HFF-Myc (cell line): Measurements from ENCODE around the gene MACO1.
"Not testable (repeated sequence)": the region's sequence is repeated elsewhere in the genome, so short reads cannot be mapped to it uniquely, and the experiment has no call there.

Experiments
- DNase-seq: peaks from one replicate; pipeline ENCODE4 v3.0.0-alpha.2; 2011; ENCODE audit warnings: low read depth; ENCODE audit errors: extremely low read depth
- H3K4me3 ChIP-seq: replicated peaks from 2 replicates; pipeline ENCODE4 v1.5.1; 2011; ENCODE audit warnings: low read depth, mild to moderate bottlenecking, control low read depth, low read length
- TF ChIP-seq, protein P1 (sequence below): IDR thresholded peaks from 2 replicates; pipeline ENCODE4 v1.5.1; 2012; ENCODE audit warnings: mild to moderate bottlenecking, low read depth, low read length, control low read depth; ENCODE audit errors: missing control alignments

Gene MACO1

DNA sequence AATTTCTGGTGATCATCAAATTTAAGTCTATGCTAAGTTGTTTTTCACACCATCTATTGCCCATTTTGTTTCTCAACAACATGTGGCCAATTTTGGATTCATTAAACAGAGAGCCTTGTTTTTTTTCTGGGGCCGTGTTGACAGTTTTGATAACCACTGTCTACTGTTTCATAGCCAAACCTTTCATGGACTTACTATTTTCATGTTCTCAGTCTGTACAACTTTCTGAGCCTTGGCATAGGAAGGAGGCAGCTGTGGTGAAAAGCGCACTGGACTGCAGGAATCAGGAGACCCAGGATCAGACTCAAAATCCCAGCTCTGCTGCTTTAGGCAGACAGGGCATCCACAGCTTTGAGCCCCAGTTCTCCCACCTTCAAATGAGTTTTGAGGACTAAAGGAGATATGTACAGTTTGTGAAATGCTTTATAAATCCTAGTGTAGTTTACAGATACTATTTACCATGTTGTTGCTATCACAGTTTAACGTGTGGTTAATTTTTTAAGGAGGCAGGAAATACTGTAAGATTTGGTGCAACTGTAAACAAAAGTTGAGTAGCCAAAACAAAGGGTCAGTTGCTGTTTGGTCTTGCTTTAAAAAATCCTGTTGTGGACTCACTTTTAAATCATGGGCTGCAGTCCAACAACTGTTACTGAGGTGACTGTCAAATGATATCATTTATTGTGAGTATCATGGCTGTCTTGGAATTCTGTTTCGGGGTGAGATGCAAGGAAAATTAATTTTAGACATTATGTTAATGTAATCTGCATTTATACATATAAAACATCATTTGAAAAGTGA, 2.9 kb downstream of the MACO1 start:
- no peak for DNase-seq
- TF ChIP-seq, protein P1, sequence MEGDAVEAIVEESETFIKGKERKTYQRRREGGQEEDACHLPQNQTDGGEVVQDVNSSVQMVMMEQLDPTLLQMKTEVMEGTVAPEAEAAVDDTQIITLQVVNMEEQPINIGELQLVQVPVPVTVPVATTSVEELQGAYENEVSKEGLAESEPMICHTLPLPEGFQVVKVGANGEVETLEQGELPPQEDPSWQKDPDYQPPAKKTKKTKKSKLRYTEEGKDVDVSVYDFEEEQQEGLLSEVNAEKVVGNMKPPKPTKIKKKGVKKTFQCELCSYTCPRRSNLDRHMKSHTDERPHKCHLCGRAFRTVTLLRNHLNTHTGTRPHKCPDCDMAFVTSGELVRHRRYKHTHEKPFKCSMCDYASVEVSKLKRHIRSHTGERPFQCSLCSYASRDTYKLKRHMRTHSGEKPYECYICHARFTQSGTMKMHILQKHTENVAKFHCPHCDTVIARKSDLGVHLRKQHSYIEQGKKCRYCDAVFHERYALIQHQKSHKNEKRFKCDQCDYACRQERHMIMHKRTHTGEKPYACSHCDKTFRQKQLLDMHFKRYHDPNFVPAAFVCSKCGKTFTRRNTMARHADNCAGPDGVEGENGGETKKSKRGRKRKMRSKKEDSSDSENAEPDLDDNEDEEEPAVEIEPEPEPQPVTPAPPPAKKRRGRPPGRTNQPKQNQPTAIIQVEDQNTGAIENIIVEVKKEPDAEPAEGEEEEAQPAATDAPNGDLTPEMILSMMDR: no peak
- H3K4me3 ChIP-seq: no peak overlapping the region

DNA sequence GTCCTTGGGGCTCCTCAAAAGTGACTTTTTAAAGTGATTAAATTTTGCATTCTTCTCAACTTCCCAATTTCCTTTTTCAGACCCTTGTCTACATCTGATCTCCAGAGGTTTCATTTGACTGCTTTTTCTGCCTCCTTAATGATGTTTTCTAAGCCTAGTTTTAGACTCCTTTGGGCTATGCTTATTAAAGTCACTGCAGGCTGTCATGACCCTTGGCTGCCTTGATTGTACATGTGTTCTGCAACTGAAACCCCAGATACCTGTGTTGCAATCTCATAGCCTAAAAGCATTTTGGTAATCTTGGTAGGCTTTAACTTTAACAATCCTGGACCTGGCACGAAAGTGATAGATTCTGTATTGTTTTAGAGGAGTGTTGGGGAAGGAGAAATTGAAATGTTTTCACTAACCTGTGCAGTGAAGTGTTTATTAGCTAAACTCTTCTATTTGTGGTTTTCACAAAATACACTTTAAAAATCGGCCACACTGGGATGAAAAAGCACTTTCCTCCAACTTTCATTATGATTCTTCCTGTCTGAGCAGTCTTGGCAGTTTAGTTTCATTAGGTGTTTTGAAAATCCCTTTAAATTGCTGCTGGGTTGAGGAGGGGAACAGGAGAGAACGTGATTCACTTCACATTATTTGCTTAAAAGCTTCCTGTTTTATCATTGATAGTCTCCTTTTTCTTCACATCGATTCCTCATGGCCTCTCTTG, 4.9 kb downstream of the MACO1 start:
- no peak for DNase-seq
- no peak overlapping the region for H3K4me3 ChIP-seq
- TF ChIP-seq, protein P1: no peak

DNA sequence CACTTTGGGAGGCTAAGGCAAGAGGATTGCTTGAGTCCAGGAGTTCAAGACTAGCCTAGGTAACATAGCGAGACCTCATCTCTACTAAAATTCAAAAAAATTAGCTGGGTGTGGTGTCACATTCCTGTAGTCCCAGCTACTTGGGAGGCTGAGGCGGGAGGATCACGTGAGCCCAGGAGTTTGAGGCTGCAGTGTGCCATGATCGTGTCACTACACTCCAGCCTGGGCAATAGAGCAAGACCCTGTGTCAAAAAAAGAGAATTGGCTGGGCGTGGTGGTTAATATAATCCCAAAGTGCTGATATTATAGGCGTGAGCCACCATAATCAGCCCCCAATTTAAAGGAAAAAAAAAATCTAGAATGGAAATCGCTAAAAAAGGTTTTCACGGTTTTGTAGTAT, 7.0 kb downstream of the MACO1 start:
- DNase-seq: no peak
- TF ChIP-seq, protein P1: no peak

DNA sequence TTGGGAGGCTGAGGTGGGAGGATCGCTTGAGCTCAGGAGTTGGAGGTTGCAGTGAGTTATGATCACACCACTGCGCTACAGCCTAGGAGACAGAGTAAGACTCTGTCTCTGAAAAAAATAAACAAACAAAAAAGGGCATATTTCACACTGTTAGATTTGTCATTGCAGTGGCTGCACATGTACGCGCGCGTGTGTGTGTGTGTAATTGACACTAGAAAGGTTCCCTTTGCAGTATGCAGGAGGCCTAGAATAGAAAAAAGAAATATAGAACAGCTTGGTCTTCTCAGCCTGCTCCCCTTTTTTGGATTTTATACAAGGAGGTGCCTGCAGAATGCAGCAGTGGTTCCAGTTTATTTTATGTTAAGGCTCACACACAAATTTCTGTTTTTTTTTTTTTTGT, 8.6 kb downstream of the MACO1 start:
- TF ChIP-seq, protein P1: no peak
- H3K4me3 ChIP-seq: no peak overlapping the region
- no peak for DNase-seq

More for the DNA sequence above, 7.0 kb downstream of the MACO1 start:
- no peak overlapping the region for H3K4me3 ChIP-seq

DNA sequence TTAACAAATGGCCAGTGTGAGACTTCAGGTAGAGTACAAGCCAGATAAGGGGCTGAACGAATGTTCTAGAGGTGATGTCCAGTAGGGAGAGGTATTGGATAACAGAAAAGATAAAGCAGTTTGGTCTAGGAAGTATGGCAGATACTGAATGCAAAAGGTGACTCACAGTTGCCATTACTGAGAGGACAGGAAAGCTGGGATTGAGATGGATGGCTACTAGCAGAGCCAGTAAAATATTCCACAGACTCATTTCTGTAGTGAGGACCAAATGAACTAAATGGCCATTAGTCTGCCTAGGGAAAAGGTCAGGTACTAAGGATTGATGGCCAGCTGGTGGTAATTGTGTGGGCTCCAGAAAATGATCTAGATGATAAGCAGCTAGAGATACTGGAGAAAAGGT, 11.5 kb downstream of the MACO1 start:
- H3K4me3 ChIP-seq: no peak overlapping the region
- TF ChIP-seq, protein P1: no peak
- no peak for DNase-seq

DNA sequence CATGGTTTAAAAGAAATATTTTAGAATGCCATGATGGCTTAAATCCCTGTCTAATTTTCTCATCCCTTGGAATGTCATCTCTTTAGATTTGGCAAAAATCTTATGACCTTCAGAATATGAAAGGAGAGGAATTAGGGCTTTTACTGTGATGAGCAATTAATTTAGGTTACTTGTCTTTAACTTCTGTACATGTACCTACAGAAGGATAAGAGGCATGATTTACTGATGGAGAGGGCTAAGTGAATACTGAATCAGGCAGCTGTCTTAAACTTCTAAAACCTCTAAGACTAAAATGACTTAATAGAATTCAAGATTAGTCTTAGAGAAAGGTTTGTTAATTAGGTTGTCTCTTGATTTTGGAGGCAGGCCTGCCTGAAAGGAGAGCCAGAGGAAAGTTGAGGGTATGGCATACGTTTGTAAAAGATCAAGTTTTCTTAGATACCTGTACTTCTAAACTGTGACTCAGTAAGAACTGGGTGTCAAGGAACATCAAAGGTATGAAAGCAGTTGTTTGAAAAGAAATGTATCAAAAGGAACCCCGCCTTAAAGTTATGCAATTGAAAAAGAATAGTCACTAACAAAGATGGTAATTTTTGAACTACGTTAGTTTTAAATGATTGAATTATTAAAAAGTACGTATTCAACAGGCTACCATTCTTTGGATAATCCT, 12.5 kb downstream of the MACO1 start:
- TF ChIP-seq, protein P1: no peak
- DNase-seq: no peak

DNA sequence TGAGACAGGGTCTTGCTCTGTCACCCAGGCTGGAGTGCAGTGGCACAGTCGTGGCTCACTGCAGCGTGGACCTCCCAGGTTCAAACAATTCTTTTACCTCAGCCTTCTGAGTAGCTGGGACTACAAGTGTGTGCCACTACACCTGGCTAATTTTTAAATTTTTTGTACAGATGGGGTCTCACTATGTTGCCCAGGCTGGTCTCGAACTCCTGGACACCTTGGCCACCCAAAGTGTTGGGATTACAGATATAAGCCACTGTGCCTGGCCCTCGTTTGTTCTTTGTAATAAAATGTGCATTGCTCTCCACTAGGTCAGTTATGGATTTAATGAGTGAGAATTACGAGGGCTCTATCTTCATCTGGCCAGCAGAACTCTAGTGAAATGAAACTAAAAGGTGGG, 13.9 kb downstream of the MACO1 start:
- H3K4me3 ChIP-seq, DNase-seq: not testable (repeated sequence)

More for the DNA sequence above, 12.5 kb downstream of the MACO1 start:
- H3K4me3 ChIP-seq: no peak overlapping the region
